Inferior parietal cortex (tissue), 1 donor: Measurements from ENCODE around the gene TNFRSF6B.

ENCODE experiments used
- DNase-seq: peaks from one replicate; pipeline ENCODE4 v3.0.0-alpha.2; 2016; ENCODE audit errors: extremely low spot score

TNFRSF6B gene

DNA sequence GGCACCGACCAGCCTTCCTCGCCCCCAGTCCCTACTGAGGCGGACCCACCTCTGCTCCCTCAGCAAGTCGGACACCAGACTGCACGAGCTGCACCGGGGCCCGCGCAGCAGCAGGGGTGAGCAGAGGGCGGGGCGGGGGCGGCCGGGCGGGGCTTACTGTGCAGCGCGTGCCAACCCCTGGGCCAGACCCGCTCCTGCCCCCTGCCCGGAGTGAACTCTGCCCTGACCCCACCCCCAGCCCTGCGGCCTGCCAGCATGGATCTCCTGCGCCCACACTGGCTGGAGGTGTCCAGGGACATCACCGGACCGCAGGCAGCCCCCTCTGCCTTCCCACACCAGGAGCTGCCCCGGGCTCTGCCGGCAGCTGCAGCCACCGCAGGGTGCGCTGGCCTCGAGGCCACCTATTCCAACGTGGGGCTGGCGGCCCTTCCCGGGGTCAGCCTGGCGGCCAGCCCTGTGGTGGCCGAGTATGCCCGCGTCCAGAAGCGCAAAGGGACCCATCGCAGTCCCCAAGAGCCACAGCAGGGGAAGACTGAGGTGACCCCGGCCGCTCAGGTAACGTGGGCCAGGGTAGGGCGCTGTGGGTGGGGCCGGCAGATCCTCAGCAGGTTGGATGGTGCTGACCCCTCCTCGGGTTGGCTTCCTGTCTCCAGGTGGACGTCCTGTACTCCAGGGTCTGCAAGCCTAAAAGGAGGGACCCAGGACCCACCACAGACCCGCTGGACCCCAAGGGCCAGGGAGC, 41.7 kb downstream of the TNFRSF6B start:
- no peak for DNase-seq

DNA sequence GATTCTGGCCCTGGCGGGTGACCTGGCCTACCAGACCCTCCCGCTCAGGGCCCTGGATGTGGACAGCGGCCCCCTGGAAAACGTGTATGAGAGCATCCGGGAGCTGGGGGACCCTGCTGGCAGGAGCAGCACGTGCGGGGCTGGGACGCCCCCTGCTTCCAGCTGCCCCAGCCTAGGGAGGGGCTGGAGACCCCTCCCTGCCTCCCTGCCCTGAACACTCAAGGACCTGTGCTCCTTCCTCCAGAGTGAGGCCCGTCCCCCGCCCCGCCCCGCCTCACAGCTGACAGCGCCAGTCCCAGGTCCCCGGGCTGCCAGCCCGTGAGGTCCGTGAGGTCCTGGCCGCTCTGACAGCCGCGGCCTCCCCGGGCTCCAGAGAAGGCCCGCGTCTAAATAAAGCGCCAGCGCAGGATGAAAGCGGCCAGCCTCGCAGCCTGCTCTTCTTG, 42.3 kb downstream of the TNFRSF6B start:
- DNase-seq, result no peak

DNA sequence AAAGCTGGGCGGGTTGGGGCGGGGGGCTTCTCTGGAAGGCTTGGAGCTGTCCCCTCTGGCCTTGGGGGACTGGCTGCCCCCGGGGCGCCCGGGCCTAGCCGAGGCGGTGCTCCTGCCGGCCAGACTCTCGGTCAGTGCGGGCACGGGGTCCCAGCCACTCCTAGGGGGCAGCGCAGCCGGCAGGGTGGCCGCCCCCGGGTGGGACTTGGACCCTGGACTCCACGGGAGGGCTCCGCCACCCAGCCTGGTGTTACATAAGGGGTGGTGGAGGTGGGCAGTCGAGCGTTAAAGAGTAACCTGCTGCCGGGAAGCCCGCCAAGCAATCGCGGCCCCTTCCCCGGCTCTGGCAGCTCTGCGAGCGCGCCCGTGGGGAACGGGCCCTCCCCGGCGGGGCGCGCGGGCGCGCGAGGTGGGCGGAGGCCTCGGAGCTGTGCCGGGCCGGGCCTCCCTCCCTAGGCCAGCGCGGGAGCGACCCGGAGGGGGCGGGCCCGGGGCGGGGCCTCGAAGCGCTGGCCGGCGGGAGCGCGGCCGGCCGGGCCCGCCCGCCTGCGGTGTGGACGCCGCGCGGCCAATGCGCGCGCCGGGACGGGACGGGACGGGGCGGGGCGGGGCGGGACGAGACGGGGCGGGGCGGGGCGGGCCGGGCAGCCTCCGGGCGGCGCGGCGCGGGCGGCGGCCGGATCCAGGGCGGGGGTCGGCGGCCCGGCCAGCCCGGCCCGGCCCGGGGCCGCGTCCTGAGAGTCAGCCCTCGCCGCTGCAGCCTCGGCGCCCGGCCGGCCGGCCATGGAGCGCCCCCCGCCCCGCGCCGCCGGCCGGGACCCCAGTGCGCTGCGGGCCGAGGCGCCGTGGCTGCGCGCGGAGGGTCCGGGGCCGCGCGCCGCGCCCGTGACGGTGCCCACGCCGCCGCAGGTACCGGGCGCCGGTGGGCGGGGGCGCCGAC, 42.9 kb downstream of the TNFRSF6B start, which contains the start of gene SLC2A4RG:
TSS of gene SLC2A4RG (plus strand) at position 647 of the 940 bp plus-strand sequence. CDS start at position 784, 137 bp downstream.
- peak; percentile 69 for DNase-seq

DNA sequence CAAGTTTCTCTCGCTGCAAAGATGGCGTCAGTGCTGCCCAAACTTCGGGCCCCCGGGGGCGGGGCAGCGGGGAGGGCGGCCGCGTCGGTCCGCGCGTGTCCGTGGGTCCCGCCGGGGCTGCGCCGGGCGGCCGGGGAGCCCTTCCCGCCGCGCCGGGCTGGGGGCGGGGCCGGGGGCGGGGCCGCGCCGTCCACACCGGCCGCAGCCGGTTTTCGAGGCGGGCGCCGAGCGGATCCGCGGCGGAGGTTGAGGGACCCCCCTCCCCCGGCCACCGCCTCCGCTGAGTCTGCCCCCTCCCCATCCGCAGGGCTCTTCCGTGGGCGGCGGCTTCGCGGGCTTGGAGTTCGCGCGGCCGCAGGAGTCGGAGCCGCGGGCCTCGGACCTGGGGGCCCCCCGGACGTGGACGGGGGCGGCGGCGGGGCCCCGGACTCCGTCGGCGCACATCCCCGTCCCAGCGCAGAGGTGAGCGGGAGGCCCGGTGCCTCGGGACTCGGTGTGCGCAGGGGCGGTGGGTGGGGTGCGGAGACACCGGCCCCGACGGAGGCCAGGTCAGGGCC, 43.7 kb downstream of the TNFRSF6B start:
- DNase-seq, result no peak

DNA sequence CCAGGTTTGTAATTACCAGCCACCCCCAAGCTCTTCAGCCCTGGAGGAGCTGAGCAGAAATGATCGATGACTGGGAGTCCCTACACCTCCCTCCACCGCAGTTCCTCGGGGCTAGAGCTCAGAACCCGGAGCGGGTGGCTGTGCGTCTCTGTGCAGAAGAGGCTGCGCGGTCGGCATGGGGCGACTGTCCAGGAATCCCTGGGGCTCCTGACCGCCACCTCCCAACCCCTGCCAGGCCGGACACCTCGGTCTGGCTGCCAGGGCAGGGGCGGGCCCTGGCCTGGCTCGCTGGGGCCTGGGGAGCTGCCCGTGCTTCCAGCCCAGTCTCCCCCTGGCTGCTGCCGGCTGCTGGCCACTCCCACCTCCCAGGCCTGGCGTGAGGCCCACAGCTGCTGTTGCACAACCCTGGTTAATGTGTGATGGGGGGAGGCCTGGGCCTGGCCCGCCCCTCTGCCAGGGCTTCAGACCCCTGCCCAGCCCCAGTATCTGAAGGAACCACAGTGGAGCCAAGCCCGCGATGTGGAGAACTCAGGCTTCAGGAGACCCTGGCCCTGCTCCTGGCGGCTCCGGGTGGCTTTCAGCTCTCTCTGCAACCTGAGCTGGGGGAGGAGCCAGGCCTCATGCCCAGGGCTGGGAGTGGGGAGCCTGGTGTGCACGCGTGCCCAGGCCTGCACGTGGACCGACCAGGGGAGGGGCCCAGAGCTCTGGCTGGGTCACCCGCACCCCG, 44.3 kb downstream of the TNFRSF6B start:
- peak; percentile 51 for DNase-seq

DNA sequence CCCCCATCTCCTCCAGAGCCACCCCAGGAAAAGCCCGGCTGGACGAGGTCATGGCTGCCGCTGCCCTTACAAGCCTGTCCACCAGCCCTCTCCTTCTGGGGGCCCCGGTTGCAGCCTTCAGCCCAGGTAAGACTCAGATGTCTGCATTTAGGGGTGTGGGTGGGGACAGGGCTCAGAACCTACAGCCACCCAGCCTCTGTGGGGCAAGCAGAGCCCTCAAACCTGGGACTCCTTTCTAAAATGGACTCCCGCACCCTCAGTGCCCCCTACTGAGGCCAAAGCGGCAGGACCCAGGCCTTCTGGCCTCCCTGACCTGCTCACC, 44.9 kb downstream of the TNFRSF6B start:
- DNase-seq, result no peak

DNA sequence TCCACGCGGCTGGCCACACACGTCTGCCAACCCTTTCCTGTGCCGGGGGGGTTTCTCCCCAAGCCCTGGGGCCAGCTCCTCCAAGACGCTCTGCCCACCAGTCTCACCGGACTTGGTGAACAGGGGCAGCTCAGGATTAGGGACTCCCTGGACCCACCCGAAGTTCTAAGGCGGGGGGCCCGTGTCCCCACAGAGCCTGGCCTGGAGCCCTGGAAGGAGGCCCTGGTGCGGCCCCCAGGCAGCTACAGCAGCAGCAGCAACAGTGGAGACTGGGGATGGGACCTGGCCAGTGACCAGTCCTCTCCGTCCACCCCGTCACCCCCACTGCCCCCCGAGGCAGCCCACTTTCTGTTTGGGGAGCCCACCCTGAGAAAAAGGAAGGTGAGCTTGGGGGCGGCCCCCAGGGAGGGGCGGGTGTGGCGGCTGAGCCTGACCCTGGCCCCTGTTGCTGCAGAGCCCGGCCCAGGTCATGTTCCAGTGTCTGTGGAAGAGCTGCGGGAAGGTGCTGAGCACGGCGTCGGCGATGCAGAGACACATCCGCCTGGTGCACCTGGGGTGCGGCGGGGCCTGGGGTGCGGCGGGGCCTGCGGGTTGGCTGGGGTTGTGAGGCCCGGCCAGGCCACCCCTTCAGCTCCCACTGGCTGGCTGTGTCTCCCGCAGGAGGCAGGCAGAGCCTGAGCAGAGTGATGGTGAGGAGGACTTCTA, 45.4 kb downstream of the TNFRSF6B start:
- DNase-seq, result no peak

DNA sequence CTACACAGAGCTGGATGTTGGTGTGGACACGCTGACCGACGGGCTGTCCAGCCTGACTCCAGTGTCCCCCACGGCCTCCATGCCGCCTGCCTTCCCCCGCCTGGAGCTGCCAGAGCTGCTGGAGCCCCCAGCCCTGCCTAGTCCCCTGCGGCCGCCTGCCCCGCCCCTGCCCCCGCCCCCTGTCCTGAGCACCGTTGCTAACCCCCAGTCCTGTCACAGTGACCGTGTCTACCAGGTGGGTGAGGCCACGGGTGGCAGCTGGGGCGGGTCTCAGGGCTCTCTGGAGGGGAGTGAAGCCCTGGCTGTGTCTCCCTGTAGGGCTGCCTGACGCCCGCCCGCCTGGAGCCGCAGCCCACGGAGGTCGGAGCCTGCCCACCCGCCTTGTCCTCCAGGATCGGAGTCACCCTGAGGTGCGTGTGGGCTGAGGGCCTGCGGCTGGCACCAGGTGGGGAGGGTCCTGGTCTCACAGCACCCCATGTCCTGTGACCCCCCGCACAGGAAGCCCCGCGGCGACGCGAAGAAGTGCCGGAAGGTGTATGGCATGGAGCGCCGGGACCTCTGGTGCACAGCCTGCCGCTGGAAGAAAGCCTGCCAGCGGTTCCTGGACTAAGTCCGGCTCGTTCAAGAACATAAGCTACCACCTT, 46.1 kb downstream of the TNFRSF6B start:
- DNase-seq, result no peak

DNA sequence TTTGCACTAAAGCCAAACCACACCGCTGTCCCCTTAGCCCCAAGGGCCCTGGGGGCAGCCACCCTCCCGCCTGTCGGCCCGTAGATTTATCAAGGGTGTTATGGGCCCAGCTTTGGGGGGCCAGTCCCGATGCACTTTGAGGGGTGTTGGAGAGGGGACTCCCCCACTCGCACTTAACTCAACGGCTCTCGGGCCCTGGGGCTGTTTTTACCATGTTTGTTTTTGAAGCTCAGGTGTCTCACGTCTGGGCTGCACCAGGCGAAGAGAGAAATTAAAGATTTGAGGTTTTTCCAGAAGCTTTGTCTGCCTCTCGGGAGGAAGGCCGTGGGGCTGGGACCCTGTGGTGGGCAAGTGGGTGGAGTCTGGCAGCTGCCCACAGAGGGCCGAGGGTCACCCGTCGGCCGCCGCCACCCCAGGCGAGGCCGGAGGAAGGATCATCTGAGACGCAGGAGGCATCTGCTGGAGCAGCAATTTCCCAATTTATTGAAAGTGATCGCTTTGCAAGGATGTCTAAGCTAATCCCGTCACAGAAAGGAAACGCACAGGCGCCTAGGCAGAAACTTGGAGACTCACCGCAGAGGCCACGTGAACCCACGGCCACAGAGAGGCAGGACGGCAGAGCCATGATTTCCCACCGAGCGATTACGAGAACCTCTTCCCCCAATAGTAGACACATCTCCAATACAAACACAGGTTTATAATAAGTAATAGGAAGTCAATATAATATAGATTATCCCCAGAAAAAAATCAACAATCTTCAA, 46.9 kb downstream of the TNFRSF6B start:
- DNase-seq, result no peak

DNA sequence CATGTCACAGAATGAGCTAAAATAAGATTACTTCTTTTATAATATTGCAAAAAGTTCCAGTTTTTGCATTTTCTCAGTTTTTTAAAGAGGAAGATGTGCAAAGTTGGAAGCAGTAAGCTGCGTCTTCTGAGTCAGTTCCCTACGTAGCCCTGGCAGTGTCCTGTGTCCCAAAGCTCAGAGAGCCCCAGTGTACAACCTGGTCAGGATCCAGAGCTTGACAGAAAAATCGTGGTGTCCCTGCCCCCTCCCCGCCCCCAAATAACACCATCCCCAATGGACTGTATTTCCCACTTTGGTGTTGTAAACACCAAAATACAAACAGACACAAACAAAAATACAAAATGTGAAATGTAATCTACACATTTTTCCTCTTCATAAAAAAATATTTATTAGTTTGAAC, 47.7 kb downstream of the TNFRSF6B start:
- no peak for DNase-seq

DNA sequence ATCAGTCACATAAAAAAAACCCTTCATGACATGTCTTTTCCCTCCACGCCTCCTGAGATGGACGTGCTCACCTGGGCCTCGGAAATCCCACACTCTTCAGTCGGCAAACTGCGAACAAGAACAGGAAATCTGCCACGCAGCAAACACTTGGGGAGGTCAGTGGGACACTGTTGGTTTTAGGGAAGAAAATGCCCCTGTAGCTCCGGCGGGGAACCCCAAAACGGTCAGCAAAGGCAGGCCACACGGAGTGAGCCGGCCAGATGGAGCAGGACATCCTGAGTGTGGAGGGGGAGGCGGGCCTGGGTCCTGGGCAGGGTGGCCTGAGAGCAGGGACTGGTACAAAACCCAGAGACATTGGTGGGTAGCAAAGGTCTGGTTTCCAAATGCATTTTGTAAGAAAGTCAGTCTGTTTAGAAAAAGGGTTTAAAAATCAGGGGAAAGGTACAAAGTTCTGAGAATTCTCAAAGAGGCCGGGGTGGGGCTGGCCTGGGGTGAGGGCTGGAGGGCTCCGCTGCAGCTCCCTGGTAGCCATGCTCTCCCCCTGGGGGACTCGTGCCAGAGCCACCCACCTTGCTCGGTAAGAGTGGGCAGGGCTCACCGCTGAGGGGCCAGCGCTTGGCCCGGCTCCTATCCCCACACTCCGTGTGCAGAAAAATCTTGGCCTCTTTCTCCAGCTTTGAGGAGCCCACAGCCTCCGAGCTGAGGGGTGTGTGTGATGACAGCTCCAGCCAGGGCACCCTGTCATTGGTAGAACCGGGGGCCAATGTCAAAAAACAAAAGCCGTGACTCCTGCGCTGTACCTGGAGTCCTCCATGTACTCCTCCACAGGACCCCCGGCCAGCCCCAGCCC, 48.3 kb downstream of the TNFRSF6B start:
- DNase-seq, result no peak

DNA sequence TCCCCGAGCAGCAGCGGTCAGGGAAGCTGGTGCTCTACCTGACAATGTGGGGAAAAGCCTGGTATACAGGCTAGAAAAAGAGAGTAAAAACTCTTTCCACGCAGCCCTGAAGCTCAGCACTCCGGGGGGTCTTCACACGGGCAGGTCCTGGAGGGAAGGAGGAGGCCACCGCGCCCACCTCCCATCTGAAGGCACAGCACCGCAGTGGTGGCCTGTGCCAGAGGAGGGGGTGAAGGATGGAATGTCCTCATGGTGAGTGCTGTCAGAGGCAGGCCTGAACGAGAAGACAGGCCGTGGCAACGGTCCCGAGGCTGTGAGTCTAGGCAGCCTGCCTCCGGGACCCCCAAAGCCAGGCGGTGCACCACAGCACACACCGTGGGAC, 49.0 kb downstream of the TNFRSF6B start:
- DNase-seq, result no peak

DNA sequence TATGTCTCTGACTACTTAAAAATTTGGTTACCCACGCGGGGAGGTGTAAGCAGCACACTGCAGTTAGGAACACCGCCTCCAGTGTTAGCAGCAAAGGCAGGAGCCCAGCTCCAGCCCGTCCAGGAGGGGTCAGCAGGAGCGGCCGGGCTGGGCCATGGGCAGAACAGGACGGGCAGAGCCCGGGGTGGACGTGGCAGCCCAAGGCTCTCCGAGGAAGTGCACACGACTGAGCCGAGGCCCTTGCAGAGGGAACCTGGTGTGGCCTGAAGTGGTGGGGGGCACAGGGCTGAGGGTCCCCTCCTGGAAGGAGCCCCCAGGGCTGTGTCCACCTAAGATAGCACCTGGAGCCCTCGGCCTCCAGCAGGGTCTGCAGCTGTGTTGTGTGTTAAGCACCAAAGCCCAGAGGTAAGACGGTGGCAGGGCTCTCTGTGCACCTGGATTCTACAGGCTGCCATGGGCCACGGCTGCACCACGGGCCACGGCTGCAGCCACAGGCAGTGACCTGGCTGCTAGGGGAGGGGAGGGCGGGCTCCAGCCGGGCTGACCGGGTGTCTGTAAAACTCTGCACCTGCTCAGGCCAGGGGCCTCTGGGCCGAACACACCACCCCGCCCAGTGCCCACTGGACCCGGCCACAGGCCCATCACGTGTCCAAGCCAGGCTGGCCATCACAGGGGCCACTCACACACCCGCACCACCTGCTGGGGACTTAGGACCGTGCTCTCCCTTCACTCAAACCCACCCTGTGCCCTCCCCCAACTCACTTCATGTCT, 49.7 kb downstream of the TNFRSF6B start:
- DNase-seq, result no peak

DNA sequence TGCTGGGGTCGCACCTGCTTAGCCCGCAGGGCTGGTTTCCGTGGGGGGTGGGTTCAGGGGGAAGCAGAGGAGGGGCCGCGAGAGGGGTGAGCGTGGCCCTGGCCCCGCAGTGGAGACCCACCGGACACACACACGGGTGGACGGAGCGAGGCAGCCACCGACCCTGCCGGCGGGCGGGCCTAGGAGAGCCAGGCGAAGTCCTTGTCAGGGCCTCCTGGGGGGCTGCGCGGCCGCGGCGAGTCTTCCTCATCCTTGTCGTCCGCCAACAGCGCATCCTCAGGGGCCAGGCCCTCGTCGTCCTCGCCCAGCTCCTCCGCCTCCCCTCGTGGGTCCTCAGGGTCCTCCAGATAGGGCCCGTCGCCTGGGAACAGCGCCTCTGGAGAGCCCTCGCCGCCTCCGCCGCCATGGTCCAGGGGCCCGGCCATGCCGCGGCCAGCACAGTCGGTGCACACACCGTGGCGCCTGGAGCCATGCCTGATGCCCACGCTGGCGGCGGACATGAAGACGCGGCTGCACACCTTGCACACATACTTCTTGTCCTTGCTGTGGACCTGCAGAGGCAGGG, 50.4 kb downstream of the TNFRSF6B start:
- DNase-seq, result no peak

DNA sequence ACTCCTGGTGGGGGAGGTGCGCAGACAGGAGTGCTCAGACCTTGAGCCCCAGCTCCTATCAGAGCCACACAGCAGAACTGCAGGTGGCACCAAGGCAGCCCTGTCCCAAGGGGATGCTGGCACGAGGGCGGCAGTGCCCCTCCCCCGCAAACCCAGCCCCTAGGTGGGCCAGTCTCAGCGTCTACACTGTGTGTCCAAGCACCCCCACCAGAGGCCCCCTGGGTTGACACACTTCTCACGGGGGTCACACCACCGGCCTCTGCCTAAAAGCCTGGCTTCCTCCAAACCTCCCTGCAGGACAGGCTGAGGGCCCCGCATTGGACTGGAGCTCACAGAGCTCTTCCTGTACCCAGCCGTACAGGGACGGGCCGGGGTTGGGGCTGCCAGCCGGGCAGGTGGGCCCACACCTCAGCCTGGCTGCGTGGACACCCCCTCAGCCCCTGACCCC, 51.2 kb downstream of the TNFRSF6B start:
- DNase-seq, result no peak
